Cerebellar cortex (tissue), 1 donor: ENCODE results near the gene SALL1.

ENCODE experiments used
- DNase-seq: peaks from one replicate; pipeline ENCODE4 v3.0.0-alpha.2; 2015; ENCODE audit warnings: low spot score

SALL1 gene

DNA sequence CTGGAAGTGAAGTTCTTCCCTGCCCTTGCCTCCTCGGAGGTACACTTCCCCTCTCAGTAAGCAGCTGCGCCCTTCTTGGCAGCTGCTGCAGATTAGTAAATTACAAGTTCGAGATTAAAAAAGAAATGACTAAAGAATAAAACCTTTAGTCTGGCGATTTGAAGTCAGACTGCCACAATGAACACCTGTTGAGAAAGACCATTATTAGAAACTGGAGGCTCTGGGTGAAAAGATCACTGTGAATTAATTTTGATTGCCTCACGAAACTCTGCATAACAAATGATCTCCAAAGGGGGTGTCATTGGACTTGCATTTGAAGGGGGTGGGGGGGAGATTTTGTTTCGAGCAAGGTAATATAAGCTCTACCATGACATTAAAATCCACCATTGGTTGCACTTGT, 39.3 kb downstream of the SALL1 start:
- no peak for DNase-seq

DNA sequence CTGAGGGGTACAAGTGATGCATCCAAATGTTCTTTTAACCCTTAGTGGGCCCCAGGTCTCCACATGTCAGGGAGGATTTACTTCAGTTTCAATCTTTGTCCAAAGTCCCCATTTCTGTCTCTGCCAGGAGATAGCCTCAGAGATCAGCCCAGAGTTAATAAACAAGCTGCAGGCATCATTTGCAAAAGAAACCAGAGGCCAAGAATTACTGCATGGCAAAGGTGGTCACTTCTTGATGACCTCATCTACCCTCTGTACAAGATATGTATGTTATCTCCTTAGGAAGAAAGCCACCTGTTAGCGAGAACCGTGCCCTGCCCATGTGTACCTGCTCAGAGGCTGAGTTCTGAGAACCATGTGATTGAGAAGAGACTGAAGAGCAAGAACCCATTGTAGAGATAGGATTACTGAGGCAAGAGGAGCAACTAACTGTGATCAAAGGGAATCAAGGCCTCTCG, 40.3 kb downstream of the SALL1 start:
- DNase-seq = no peak

DNA sequence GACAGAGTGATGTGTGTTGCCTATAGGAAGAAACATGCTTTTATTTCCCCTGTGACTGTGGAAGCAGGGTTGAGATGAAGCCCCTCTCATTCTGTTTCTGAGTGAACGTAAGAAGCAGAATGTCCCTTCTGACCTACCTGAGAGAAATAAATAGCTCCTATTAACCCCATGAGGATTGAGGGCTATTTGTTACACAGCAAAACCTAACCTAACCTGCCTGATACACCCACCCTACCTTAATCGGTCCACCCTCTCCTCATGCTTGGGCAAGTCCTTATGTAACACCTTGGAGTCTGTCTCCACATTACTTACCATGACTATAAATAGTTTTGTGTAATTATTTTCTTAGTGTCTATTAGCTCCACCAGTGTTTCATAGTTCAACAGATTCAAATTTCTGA, 41.9 kb downstream of the SALL1 start:
- DNase-seq = no peak

DNA sequence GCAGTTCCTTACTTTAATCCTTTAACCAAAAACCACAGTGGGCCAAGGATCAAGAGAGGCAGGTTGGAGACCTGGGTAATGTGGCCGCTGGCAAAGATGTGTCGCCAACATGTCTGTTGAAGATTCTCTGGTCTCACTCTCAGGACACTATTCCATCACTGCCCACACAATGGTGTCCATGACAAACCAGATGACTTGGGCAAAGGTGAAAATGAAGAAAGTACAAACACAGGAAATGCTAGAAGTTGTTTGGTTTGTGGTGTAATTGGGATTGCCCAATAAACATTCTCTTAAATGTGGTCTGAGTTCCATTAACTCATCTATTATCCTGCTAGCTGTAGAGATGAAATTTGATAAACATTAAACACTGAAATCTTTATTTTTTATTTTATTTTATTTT, 43.3 kb downstream of the SALL1 start:
- no peak for DNase-seq

DNA sequence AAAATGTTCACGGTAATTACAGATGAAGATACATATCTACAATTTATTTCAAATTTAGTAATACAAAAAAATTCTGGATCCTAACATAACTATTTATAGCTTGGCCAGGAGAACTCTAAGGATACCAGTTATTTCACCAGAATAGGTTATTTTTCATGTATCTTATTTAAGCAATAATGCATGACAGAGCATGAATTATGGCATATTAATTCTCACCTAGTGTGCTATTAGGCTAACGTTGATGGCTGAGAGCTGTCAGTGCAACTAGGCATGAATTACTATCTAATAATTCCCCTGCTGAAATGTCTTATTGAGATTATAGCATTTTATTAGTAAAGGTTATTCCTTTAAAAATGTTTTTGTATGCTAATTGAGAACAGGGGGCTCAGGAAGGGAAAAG, 44.5 kb downstream of the SALL1 start:
- no peak for DNase-seq

DNA sequence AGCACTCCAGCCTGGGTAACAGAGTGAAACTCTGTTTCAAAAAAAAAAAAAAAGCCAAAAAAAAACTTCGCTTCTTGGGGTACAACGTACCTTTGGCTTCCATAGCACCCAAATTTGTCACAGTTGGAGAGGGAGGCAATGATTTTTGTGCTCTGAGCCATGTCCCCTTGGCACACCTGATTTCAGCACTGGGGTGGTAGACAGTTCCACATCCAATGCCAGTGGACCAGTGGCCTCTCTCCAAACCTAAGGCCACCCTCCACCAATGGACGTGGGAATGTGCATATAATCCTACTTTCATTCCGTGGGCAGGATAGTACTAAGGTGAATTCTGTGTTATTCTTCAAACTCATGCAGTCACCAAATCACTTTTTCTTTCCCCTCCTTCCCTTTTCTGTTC, 47.5 kb downstream of the SALL1 start:
- no peak for DNase-seq

DNA sequence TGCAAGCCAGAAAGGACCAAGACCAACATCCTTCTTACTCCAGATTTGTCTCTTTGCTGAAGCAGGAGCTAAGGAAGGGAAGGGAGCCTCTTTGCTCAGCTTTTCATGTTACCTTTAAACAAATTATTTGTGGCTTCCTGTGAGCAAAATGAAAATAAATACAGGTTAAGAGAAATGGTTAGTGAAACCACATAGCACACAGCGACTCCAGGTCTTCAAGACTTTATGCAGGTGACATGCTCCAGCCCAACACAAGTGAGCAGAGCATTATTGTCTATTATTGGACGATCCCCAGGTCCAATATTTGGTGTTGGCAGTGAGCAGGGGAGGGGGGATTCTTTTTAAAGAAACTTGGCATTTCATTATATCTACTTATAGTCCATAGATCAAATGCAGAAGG, 53.3 kb downstream of the SALL1 start:
- no peak for DNase-seq

DNA sequence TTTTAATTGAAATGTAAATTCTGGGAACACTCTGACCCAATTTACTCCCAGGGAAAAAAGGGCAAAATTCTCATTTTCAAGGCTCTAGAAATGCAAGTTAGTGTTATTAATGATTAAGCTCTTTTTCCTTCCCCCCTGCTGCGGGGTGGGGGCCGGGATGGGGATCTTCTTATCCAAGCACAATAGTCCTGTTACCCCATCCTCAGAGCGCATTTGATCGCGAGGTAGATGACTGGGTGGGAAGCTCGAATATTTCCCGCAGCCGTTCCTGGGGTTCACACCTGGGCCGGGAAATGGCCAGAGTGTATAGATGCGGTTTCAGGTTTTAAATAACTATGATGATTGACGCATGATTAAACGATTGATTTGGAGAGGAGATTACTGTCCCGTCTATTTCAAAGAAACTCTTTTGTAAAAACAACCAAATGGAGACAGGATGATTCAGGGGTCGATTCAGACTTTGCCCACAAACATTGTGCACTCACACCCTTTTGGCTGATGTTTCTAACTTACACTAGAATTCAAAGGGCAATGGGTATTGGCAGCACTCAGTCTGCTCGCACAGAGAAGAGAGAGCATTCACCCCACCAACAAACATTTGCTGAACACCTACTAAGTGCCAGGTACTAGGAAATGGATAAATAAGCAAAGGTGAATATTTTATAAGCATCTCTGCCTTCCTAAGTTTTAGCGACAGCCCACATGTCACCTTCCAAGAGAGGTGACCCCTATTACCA, 55.0 kb downstream of the SALL1 start:
- DNase-seq = peak; percentile 5

DNA sequence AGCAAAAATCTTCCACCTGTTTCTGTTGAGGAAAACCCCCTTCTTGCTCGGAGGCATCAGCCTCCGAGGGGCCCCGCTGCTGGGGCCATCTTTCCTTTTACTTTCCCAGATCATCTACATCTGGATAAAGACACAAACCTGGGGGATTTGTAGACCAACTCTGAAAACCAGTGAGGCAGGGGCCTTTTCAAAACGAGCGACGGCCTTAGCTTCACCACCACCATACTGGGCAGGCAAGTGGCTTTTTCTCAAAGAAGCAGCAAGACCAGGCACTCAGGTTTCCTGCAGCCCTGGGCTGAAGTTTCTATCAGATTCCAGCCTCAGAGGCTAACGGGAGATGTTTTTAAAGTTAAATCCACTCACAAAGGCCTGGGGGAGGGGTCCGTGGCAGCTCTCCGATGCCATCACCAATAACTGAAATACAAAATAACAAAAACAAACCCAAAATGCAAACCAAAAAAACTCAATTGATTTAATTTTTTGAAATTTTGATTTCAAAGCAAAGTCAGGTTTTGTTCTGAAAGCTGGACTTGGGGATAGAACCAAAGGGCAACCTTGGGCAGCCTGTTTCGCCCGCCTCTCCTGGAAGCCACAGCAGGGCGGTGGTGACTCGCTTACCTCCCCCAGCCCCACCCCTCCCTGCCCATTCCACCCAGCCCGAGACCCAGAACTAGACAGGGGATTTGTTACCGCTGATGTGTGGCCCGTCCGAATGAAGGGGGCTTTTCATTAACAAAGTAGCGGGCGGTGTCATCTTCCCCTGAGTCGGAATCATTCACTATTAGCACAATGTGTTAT, 55.8 kb downstream of the SALL1 start:
- DNase-seq = no peak

DNA sequence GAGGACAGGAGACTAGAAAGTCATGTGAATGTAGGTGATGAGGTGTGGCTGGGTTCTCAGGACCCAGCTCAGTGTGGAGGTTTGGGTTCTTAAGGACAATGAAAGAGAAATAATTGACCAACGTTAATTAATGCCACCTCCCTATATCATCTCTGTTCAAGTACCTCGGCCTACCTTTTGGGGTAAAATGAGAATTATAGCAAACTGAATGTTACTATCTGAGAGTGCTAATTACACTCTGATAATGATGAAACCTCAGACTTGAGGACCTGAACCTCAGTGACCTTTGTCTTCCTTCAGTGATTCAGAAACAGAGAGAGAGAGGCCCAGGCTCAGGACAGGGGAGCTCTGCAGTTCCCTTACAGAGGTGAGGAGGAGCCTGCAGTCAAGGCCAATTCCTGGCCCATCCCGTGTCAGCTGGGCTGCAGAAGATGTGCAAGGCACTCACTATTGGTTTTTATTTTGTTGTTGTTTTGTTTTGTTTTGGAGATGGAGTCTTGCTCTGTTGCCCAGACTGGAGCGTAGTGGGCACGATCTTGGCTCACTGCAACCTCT, 57.3 kb downstream of the SALL1 start:
- DNase-seq = no peak
